Measurements from ENCODE around the gene TAF5L.

TAF5L gene

DNA sequence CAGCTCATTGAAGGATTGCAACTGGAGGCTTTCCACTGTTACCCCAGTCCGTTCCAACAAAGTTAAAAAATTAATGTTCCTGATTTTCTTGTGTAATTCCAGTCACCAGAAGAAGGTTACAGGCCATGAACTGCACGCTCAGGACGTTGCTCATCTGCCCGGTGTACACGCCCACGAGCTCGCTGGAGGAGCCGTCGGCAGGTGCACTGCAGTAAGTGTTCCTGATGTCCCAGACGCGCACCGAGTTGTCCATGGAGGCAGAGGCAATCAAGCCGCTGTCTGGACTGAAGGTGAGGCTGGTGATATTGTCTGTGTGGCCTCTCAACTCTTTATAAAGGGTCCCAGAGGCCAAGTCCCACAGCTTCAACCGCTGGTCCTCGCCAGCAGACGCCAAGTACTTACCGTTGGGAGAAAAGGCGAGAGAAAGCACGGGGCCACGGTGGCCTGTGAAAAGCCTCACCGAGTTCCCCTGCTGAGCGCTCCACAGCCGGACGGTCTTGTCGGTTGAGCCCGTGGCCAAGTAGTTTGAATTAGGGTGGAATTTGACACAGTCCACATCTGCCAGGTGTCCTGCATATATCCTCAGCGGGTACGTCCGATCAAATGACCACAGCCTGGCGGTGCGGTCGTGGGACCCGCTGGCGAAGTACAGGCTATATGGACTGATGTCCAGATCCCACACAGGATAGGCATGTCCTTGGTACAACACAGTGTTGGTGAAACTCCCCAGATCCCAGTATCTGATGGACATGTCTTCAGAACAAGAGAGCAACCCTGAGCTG is 31.5 kb downstream of the TAF5L start:
- TF ChIP-seq, protein P1, sequence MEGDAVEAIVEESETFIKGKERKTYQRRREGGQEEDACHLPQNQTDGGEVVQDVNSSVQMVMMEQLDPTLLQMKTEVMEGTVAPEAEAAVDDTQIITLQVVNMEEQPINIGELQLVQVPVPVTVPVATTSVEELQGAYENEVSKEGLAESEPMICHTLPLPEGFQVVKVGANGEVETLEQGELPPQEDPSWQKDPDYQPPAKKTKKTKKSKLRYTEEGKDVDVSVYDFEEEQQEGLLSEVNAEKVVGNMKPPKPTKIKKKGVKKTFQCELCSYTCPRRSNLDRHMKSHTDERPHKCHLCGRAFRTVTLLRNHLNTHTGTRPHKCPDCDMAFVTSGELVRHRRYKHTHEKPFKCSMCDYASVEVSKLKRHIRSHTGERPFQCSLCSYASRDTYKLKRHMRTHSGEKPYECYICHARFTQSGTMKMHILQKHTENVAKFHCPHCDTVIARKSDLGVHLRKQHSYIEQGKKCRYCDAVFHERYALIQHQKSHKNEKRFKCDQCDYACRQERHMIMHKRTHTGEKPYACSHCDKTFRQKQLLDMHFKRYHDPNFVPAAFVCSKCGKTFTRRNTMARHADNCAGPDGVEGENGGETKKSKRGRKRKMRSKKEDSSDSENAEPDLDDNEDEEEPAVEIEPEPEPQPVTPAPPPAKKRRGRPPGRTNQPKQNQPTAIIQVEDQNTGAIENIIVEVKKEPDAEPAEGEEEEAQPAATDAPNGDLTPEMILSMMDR (IDR thresholded peaks at IDR 0.05; ENCODE audit: low read depth, low read length, missing control alignments) = no peak
- DNase-seq (ENCODE audit: low read depth) = no peak
- no peak overlapping the region for H3K4me3 ChIP-seq (ENCODE audit: low read depth, low read length)
- in situ Hi-C loops (cut with HindIII; ENCODE audit: low sequenced_read_pairs) = no loop called here

DNA sequence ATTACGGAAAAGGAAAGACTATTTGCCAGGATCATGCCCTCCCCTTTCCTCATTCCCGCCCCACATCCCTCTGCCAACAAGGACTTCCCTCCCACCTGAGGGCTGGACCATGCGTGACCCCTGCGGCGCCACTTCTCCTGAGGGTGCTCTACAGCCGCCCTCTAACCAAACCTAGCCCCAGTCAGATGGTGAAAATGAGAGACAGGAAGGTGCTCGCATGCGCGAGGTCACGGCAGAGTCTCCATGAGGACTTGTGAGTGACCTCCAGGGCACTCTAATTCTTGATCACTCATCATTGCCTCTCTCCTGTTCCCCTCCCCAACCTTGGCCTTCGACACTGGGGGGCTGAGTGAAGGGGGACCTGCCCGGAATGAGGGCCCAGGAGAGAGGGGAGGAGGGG is 32.1 kb downstream of the TAF5L start:
- no peak overlapping the region for H3K4me3 ChIP-seq (ENCODE audit: low read depth, low read length)
- in situ Hi-C loops (cut with HindIII; ENCODE audit: low sequenced_read_pairs) = no loop called here
- DNase-seq (ENCODE audit: low read depth) = no peak
- TF ChIP-seq, protein P1 (IDR thresholded peaks at IDR 0.05; ENCODE audit: low read depth, low read length, missing control alignments) = no peak

DNA sequence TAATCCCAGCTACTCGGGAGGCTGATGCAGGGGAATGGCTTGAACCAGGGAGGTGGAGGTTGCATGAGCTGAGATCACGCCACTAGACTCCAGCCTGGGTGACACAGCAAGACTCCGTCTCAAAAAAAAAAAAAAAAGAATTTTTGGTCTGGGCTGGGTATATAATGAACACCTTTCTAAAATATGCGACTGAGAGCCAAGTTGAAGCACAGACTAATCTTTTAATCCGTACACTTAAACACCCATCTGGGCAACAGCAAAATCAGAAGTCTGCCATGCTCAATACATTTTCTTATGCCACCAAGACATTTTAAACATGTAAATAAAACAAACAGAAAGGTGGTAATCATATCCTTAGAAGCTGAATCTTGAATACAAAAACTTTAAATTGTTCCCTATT is 35.8 kb downstream of the TAF5L start:
- no peak for DNase-seq (ENCODE audit: low read depth)
- in situ Hi-C loops (cut with HindIII; ENCODE audit: low sequenced_read_pairs) = no loop called here
- no peak overlapping the region for H3K4me3 ChIP-seq (ENCODE audit: low read depth, low read length)
- TF ChIP-seq, protein P1 (IDR thresholded peaks at IDR 0.05; ENCODE audit: low read depth, low read length, missing control alignments) = no peak

DNA sequence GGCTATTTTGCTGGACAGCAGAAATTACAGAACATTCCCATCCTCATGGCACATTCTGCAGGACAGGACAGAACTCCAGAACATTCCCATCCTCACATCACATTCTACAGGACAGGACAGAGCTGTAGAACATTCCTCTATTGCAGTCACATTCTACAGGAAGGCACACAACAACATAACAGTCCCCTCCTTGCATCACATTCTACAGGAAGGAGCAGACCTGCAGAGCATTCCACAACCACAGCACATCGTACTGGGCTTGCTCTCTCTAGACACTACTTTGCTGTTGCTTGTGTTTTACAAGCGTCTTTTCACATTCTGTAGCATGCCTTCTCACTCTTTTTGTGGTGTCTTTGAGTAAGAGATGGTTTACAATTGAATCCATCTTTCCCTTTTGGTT is 40.6 kb downstream of the TAF5L start:
- DNase-seq (ENCODE audit: low read depth) = no peak
- no peak overlapping the region for H3K4me3 ChIP-seq (ENCODE audit: low read depth, low read length)
- TF ChIP-seq, protein P1 (IDR thresholded peaks at IDR 0.05; ENCODE audit: low read depth, low read length, missing control alignments) = no peak
- in situ Hi-C loops (cut with HindIII; ENCODE audit: low sequenced_read_pairs) = no loop called here

DNA sequence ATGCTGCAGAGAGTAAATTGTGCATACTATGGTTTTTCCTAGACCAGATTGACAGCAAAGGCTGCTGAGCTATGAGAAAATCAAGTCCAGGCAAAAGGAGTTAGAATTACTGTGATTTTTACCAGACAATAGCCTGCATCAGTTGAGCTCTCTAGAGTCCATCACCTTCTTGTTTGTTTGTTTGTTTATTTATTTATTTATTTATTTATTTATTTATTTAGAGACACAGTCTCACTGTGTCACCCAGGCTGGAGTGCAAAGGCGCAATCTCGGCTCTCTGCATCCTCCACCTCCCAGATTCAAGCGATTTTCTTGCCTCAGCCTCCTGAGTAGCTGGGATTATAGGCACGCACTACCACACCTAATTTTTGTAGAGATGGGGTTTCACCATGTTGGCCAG is 43.2 kb downstream of the TAF5L start:
- DNase-seq (ENCODE audit: low read depth) = no peak
- in situ Hi-C loops (cut with HindIII; ENCODE audit: low sequenced_read_pairs) = no loop called here
- TF ChIP-seq, protein P1 (IDR thresholded peaks at IDR 0.05; ENCODE audit: low read depth, low read length, missing control alignments) = no peak
- no peak overlapping the region for H3K4me3 ChIP-seq (ENCODE audit: low read depth, low read length)

DNA sequence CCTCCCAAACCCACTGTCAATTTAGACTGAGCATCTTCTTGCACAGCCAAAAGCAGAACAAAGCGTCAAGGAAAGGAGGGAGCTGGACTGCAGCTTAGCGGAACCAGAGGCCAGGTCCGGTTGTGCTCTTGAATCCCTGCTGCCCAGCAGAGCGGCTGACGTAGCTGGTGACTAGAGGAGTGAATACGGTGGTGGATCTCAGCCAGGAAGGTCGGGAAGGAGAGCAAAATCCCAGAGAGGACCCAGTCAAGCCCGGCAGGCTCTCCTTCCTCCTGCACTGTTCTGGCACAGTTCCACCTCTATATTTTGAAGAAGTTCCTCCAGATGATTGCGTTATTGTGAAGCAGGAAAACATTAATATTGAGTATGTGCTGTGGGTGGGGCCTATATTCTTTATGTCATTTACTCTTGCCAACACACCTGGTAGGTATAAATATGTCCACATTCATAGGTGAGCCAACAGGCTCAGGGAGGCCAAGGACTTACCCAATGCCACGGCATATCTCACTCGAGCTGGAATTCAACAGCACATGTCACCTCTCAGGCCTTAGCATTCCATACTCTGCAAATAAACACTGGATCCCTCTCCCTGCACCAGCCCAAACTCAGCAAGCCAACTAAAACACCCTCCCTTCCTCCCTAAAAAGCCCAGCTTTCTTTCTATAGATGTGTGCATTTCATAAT is 43.8 kb downstream of the TAF5L start:
- DNase-seq (ENCODE audit: low read depth) = no peak
- no peak overlapping the region for H3K4me3 ChIP-seq (ENCODE audit: low read depth, low read length)
- in situ Hi-C loops (cut with HindIII; ENCODE audit: low sequenced_read_pairs) = no loop called here
- TF ChIP-seq, protein P1 (IDR thresholded peaks at IDR 0.05; ENCODE audit: low read depth, low read length, missing control alignments) = no peak
